Stomach (tissue), 9 donors: ENCODE measurements around the gene IFNK. TPM values are rescaled to one million over a fixed set of nuclear protein-coding genes. Genes with fewer than 3 reads are reported as not detected.

Experiments used
- DNase-seq, 2 donors: peaks; one replicate each; pipeline versions ENCODE4 v3.0.0 to v3.0.0-alpha.2; 2013 to 2019
- H3K27ac ChIP-seq, 5 donors: fragments of 200-600 bp in 4 of 5; sonication (generic) in 4 of 5; one replicate each; pipeline ENCODE4 v1.5.1; 2013 to 2019; ENCODE audit warnings: mild to moderate bottlenecking in 1 of 5, moderate library complexity in 1 of 5
- H3K27me3 ChIP-seq, 3 donors: fragments of 200-600 bp; sonication (generic); one replicate each; pipeline ENCODE4 v1.5.1; 2017 to 2019; ENCODE audit warnings: mixed run types in 1 of 3
- H3K36me3 ChIP-seq, 4 donors: fragments of 200-600 bp; sonication (generic); 1 replicate in 3 of 4; 2 replicates in 1 of 4; pipeline ENCODE4 v1.5.1; 2016 to 2019
- H3K4me1 ChIP-seq, 4 donors: fragments of 200-600 bp; sonication (generic); one replicate each; pipeline ENCODE4 v1.5.1; 2016 to 2019
- H3K4me3 ChIP-seq, 4 donors: fragments of 200-600 bp; sonication (generic) in 3 of 4; one replicate each; pipeline ENCODE4 v1.5.1; 2016 to 2019; ENCODE audit warnings: mild to moderate bottlenecking in 1 of 4
- H3K9me3 ChIP-seq, 4 donors: fragments of 200-600 bp; sonication (generic); one replicate each; pipeline ENCODE4 v1.5.1; 2016 to 2019
- EP300 ChIP-seq: sonication (generic); formaldehyde crosslinking; IDR thresholded peaks from one replicate; pipeline ENCODE4 v1.6.1; 2017; ENCODE audit warnings: antibody characterized with exemption
- POLR2A ChIP-seq, 4 donors: fragments of 450-650 bp; IDR thresholded peaks; one replicate each; pipeline ENCODE4 v1.6.1; 2016; ENCODE audit warnings: antibody characterized with exemption in 4 of 4, control low read depth in 2 of 4, mild to moderate bottlenecking in 1 of 4, moderate library complexity in 1 of 4
- POLR2AphosphoS5 ChIP-seq, 3 donors: sonication (generic); formaldehyde crosslinking; IDR thresholded peaks; one replicate each; pipeline ENCODE4 v1.6.1; 2016; ENCODE audit warnings: antibody characterized with exemption in 3 of 3
- WGBS, 5 donors: extraction: QIAGEN DNeasy Blood & Tissue Kit in 3 of 5; methylation state at CpG; one replicate each; pipeline versions ENCODE4 v1.1.5 to v1.1.7; 2013 to 2018; 5-methylcytosine and 5-hydroxymethylcytosine counted together
- intact Hi-C: fragments of 100-400 bp; cut with DNase I; formaldehyde crosslinking; loops from one replicate; pipeline ENCODE4 v1.15.1; 2023; ENCODE audit warnings: low total_unique reads
- polyA plus RNA-seq, 3 donors: library from polyadenylated mRNA; stranded (reverse); fragments of 200-250 nt; gene quantifications; one replicate each; pipeline ENCODE4 v1.2.3, GENCODE V29; 2013
- total RNA-seq, 5 donors: library from RNA; depleted of rRNA; stranded (reverse); fragments of >200 nt; gene quantifications; one replicate each; pipeline versions ENCODE4 v1.1.0 to v1.2.3, GENCODE V29; 2014 to 2016
- TF ChIP-seq, protein P1 (sequence below), 7 experiments: fragments of 450-650 bp in 4 of 7; fragments of 200-600 bp in 3 of 7; sonication (generic) in 3 of 7; IDR thresholded peaks; one replicate each; pipeline ENCODE4 v1.5.1; 2016 to 2019; ENCODE audit warnings: antibody characterized with exemption in 7 of 7, control low read depth in 2 of 7, mild to moderate bottlenecking in 1 of 7
- donor health status: healthy with polysubstance abuse.
- donor health status: Bipolar disorder and iron deficiency.
- donor health status: healthy.

IFNK gene
- total and polyA plus RNA-seq, 8 donors: not detected

DNA sequence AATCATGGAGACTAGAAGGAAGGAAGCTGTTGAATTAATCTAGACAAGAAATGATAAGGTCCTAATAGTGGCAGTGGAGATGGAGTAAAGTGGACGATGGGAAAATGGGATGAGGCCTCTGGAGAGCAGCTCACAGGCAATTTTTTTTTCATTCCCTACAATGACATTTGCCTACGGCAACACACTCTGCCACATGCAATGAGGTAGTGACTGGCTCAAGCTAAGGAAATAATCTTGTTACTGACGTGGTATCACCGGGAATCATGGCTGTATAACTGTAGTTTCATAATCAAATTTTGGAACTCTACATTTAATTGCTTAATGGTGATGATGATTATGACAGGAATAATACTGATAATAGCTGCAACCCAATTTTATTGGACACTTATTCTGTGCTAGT, 17.6 kb downstream of the IFNK start:
- H3K4me1 ChIP-seq: peaks cover 14 to 46% (median 16%) of the 10 kb centered on the region in 4 donors
- H3K4me3 ChIP-seq: no peak overlapping the region
- H3K36me3 ChIP-seq: peaks cover 0 to 18% (median 12%) of the 10 kb centered on the region in 4 donors
- no peak for DNase-seq
- H3K9me3 ChIP-seq: no peaks in the 10 kb centered on the region
- TF ChIP-seq POLR2AphosphoS5 (IDR thresholded peaks at IDR 0.05) (no peak), POLR2A (IDR thresholded peaks at IDR 0.05) (no peak), EP300 (no peak)
- TF ChIP-seq, protein P1, sequence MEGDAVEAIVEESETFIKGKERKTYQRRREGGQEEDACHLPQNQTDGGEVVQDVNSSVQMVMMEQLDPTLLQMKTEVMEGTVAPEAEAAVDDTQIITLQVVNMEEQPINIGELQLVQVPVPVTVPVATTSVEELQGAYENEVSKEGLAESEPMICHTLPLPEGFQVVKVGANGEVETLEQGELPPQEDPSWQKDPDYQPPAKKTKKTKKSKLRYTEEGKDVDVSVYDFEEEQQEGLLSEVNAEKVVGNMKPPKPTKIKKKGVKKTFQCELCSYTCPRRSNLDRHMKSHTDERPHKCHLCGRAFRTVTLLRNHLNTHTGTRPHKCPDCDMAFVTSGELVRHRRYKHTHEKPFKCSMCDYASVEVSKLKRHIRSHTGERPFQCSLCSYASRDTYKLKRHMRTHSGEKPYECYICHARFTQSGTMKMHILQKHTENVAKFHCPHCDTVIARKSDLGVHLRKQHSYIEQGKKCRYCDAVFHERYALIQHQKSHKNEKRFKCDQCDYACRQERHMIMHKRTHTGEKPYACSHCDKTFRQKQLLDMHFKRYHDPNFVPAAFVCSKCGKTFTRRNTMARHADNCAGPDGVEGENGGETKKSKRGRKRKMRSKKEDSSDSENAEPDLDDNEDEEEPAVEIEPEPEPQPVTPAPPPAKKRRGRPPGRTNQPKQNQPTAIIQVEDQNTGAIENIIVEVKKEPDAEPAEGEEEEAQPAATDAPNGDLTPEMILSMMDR (IDR thresholded peaks at IDR 0.05): no peak
- 49 to 97% (median 90%) methylated on average over 4 of the region's 4 CpGs for WGBS, 5 donors
- no peaks in the 10 kb centered on the region for H3K27me3 ChIP-seq
- H3K27ac ChIP-seq: peak overlapping the region in 1 of 5 donors; percentile 87
- intact Hi-C loops: no loop called here

DNA sequence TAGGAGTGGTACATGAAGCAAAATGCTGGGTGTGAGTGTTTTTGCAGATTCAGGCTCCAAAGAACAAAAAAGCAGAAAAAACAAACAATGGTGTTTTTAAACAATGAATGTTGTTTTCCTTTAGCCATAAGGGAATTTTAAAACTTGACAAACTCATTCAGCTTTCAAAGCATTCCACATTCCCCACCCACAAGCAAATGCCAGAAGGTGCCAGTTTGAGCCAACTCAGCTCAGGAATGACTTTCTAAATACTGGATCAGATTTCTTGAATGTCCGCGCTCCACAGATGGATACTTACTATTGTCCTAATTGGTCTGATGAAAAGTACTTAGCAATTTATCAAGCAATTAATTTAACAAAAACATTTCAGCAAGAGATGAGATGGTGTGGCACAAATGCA, 18.4 kb downstream of the IFNK start:
- peaks cover 0 to 21% (median 13%) of the 10 kb centered on the region in 4 donors for H3K36me3 ChIP-seq
- no peaks in the 10 kb centered on the region for H3K9me3 ChIP-seq
- intact Hi-C loops: no loop called here
- H3K4me3 ChIP-seq: no peak overlapping the region
- WGBS, 5 donors: 71 to 95% (median 83%) methylated on average over 2 of the region's 2 CpGs
- TF ChIP-seq, protein P1 (IDR thresholded peaks at IDR 0.05): no peak
- TF ChIP-seq POLR2A (IDR thresholded peaks at IDR 0.05) (no peak), EP300 (no peak), POLR2AphosphoS5 (IDR thresholded peaks at IDR 0.05) (no peak)
- no peak for DNase-seq
- no peaks in the 10 kb centered on the region for H3K27me3 ChIP-seq
- peaks cover 12 to 40% (median 15%) of the 10 kb centered on the region in 4 donors for H3K4me1 ChIP-seq
- H3K27ac ChIP-seq: no peak overlapping the region

DNA sequence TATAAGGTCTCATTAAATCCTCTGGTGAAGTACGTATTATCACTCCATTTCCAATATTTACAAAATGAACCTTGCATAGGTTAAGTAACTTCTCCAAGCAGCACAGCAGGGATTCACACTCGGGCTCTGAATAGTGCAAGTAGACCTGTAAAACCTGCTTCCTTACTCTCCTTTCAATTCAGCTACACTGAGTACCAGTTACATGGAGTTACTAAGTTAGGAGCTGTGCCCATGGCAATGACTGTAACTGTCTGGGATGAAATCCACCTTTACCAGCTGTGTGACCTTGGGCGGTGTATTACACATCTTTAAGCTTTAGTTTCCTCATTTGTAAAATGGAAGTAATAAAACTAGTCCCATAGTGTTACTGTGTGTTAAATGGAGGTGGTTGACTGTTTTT, 21.4 kb downstream of the IFNK start:
- Histone ChIP-seq H3K27ac (no peak overlapping the region), H3K4me1 (peaks cover under 1 to 24% (median 6%) of the 10 kb centered on the region in 4 donors), H3K27me3 (no peaks in the 10 kb centered on the region), H3K9me3 (no peaks in the 10 kb centered on the region), H3K4me3 (no peak overlapping the region), H3K36me3 (peaks cover 10 to 45% (median 29%) of the 10 kb centered on the region in 4 donors)
- intact Hi-C loops: no loop called here
- no peak for DNase-seq
- TF ChIP-seq POLR2AphosphoS5 (IDR thresholded peaks at IDR 0.05): no peak
- no peak for TF ChIP-seq POLR2A (IDR thresholded peaks at IDR 0.05)
- no peak for TF ChIP-seq EP300
- TF ChIP-seq, protein P1 (IDR thresholded peaks at IDR 0.05): no peak
- 90 to 96% (median 95%) methylated on average over 3 of the region's 3 CpGs for WGBS, 5 donors

DNA sequence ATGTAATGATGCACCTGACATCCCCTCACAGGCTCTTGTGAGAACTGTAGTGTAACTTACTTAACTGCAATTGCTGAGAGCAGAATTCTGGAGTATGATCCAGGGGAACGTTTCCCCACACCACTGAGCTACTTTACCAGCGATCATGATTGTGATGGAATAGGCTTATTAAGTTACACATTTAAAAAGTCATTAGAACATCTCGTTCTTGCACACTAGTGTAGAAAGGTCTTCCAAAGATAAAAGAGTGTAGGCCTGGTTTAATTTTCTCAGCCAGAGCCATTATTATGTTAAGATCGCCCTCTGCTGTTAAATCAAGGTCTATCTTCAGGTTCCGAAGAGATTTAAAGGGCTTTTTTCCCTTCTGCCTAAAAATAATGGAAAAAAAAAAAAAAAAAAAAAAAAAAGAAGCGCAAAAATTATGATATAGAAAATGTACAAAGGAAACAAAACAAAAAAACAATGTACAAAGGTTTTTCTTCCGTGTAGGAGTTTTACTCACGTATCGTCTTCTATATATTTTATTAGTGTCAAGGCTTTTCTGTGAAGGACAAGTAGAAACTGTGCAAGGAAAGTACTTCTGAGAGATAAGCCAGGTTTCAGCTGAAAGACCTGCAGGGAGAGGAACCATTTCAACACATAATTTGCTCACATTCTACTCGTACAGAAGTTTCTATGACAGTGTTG, 24.1 kb downstream of the IFNK start:
- TF ChIP-seq, protein P1 (IDR thresholded peaks at IDR 0.05): peak in 5 of 7 experiments; percentile 1 to 58 (median 37)
- peak in 1 of 3 donors; percentile 17 for TF ChIP-seq POLR2AphosphoS5 (IDR thresholded peaks at IDR 0.05)
- TF ChIP-seq EP300: no peak
- Histone ChIP-seq H3K4me3 (no peak overlapping the region), H3K4me1 (peaks cover 0 to 9% (median 3%) of the 10 kb centered on the region in 4 donors), H3K9me3 (no peaks in the 10 kb centered on the region), H3K27me3 (no peaks in the 10 kb centered on the region), H3K36me3 (peaks cover 18 to 72% (median 55%) of the 10 kb centered on the region in 4 donors), H3K27ac (peak overlapping the region in 1 of 5 donors; percentile 39)
- peak in 1 of 2 donors; percentile 73 for DNase-seq
- WGBS, 5 donors: 37 to 47% (median 41%) methylated on average over 10 of the region's 10 CpGs
- intact Hi-C loops: no loop called here
